Sigmoid colon (tissue), 4 donors: ENCODE results near the gene MRPL40.

Experiments
- CTCF ChIP-seq, 4 experiments: fragments of 450-650 bp in 3 of 4; fragments of 200-600 bp in 1 of 4; IDR thresholded peaks; one replicate each; pipeline ENCODE4 v1.5.1; 2016 to 2019; ENCODE audit warnings: antibody characterized with exemption in 4 of 4, mild to moderate bottlenecking in 3 of 4, moderate library complexity in 2 of 4
- EP300 ChIP-seq, 4 donors: sonication (generic); formaldehyde crosslinking; IDR thresholded peaks; one replicate each; pipeline ENCODE4 v1.6.1; 2017; ENCODE audit warnings: antibody characterized with exemption in 4 of 4
- POLR2A ChIP-seq, 2 donors: fragments of 450-650 bp; IDR thresholded peaks; one replicate each; pipeline ENCODE4 v1.6.1; 2016; ENCODE audit warnings: antibody characterized with exemption in 2 of 2, mild to moderate bottlenecking in 2 of 2, moderate library complexity in 2 of 2
- POLR2AphosphoS5 ChIP-seq, 4 donors: sonication (generic); formaldehyde crosslinking; IDR thresholded peaks; one replicate each; pipeline ENCODE4 v1.6.1; 2017; ENCODE audit warnings: antibody characterized with exemption in 4 of 4

GRCh38 chr22:19393704-19394103 lies 38.6 kb upstream of the MRPL40 start:
- TF ChIP-seq CTCF (IDR thresholded peaks at IDR 0.05) (no peak), POLR2A (IDR thresholded peaks at IDR 0.05) (no peak), EP300 (IDR thresholded peaks at IDR 0.05) (no peak), POLR2AphosphoS5 (IDR thresholded peaks at IDR 0.05) (no peak)
